Muscle of leg (tissue), 11 donors: Measurements from ENCODE around the gene IL36G. TPM values are rescaled to one million over a fixed set of nuclear protein-coding genes. Genes with fewer than 3 reads are reported as not detected.

ENCODE experiments used
- DNase-seq: peaks from one replicate; pipeline ENCODE4 v3.0.0; 2013
- H3K27ac ChIP-seq: one replicate; pipeline ENCODE4 v1.5.1; 2013; ENCODE audit warnings: mild to moderate bottlenecking, low read length, control low read depth
- H3K27me3 ChIP-seq: one replicate; pipeline ENCODE4 v1.6.1; 2013; ENCODE audit warnings: low read length; ENCODE audit not compliant: control insufficient read depth, insufficient read depth
- H3K36me3 ChIP-seq: one replicate; pipeline ENCODE4 v1.6.1; 2013; ENCODE audit warnings: low read length; ENCODE audit not compliant: control insufficient read depth, insufficient read depth
- H3K4me1 ChIP-seq: one replicate; pipeline ENCODE4 v1.6.1; 2013; ENCODE audit warnings: low read length; ENCODE audit not compliant: control insufficient read depth, insufficient read depth
- H3K4me3 ChIP-seq: one replicate; pipeline ENCODE4 v1.5.1; 2013; ENCODE audit warnings: low read length, control low read depth
- H3K9me3 ChIP-seq: replicated peaks from 2 replicates; pipeline ENCODE4 v1.6.1; 2013; ENCODE audit warnings: low read depth, low read length; ENCODE audit not compliant: control insufficient read depth
- WGBS: methylation state at CpG from one replicate; pipeline ENCODE4 v1.1.5; 2013; ENCODE audit warnings: missing lambda C conversion rate; ENCODE audit not compliant: insufficient coverage; 5-methylcytosine and 5-hydroxymethylcytosine counted together
- polyA plus RNA-seq, 8 donors: library from polyadenylated mRNA; unstranded; fragments of 120-200 nt; gene quantifications; one replicate each; pipeline versions ENCODE4 v1.2.1 to v1.2.3, GENCODE V29; 2013; ENCODE audit warnings: inconsistent platforms in 1 of 8, low replicate concordance in 1 of 8; ENCODE audit not compliant: insufficient read length in 8 of 8, insufficient read depth in 1 of 8
- total RNA-seq: library from RNA; stranded (reverse); fragments of 120-200 nt; gene quantifications from one replicate; pipeline ENCODE4 v1.2.4, GENCODE V29; 2013

The IL36G gene
- total and polyA plus RNA-seq, 9 donors: 0.14 to 0.42 (median 0.28) TPM; not detected in 2

- peaks cover 17% of the 10 kb centered on the region for H3K9me3 ChIP-seq
- no peak overlapping the region for H3K27ac ChIP-seq
- 81% methylated on average over 2 of the region's 2 CpGs for WGBS
- H3K4me1 ChIP-seq: no peaks in the 10 kb centered on the region
- peaks cover 2% of the 10 kb centered on the region for H3K27me3 ChIP-seq
- H3K36me3 ChIP-seq: no peaks in the 10 kb centered on the region
- no peak for DNase-seq
- H3K4me3 ChIP-seq: no peak overlapping the region
Observed at GRCh38 chr2:112946086-112946485, 31.7 kb upstream of the IL36G start.

- Histone ChIP-seq H3K4me1 (no peaks in the 10 kb centered on the region), H3K4me3 (no peak overlapping the region), H3K9me3 (peaks cover 17% of the 10 kb centered on the region), H3K27me3 (peaks cover 2% of the 10 kb centered on the region), H3K27ac (no peak overlapping the region), H3K36me3 (no peaks in the 10 kb centered on the region)
- WGBS: 38% methylated on average over 1 of the region's 2 CpGs
- DNase-seq: no peak
Observed at GRCh38 chr2:112947374-112947773, 30.4 kb upstream of the IL36G start.

GRCh38 chr2:112949456-112949855 is 28.4 kb upstream of the IL36G start:
- no peaks in the 10 kb centered on the region for H3K36me3 ChIP-seq
- WGBS: 78% methylated on average over 6 of the region's 8 CpGs
- peaks cover 2% of the 10 kb centered on the region for H3K27me3 ChIP-seq
- DNase-seq: no peak
- no peak overlapping the region for H3K27ac ChIP-seq
- H3K4me3 ChIP-seq: no peak overlapping the region
- H3K4me1 ChIP-seq: no peaks in the 10 kb centered on the region
- H3K9me3 ChIP-seq: peaks cover 17% of the 10 kb centered on the region

GRCh38 chr2:112954364-112954763 is 23.4 kb upstream of the IL36G start:
- Histone ChIP-seq H3K4me3 (no peak overlapping the region), H3K9me3 (no peaks in the 10 kb centered on the region), H3K36me3 (no peaks in the 10 kb centered on the region), H3K27me3 (peaks cover 4% of the 10 kb centered on the region), H3K27ac (no peak overlapping the region), H3K4me1 (no peaks in the 10 kb centered on the region)
- WGBS: 93% methylated on average over 5 of the region's 7 CpGs
- DNase-seq: no peak

- no peak overlapping the region for H3K4me3 ChIP-seq
- 100% methylated on average over 3 of the region's 3 CpGs for WGBS
- no peak overlapping the region for H3K27ac ChIP-seq
- H3K27me3 ChIP-seq: peaks cover 2% of the 10 kb centered on the region
- no peak for DNase-seq
- H3K4me1 ChIP-seq: no peaks in the 10 kb centered on the region
- no peaks in the 10 kb centered on the region for H3K9me3 ChIP-seq
- H3K36me3 ChIP-seq: no peaks in the 10 kb centered on the region
Observed at GRCh38 chr2:112957511-112957910, 20.3 kb upstream of the IL36G start.

GRCh38 chr2:112958428-112959108 is 19.2 kb upstream of the IL36G start:
- no peaks in the 10 kb centered on the region for H3K4me1 ChIP-seq
- H3K36me3 ChIP-seq: no peaks in the 10 kb centered on the region
- no peak overlapping the region for H3K4me3 ChIP-seq
- DNase-seq: peak; percentile 54
- no peaks in the 10 kb centered on the region for H3K9me3 ChIP-seq
- no peak overlapping the region for H3K27ac ChIP-seq
- H3K27me3 ChIP-seq: peaks cover 2% of the 10 kb centered on the region
- 62% methylated on average over 5 of the region's 9 CpGs for WGBS

- Histone ChIP-seq H3K27me3 (peaks cover 2% of the 10 kb centered on the region), H3K27ac (no peak overlapping the region), H3K9me3 (no peaks in the 10 kb centered on the region), H3K36me3 (no peaks in the 10 kb centered on the region), H3K4me1 (no peaks in the 10 kb centered on the region), H3K4me3 (no peak overlapping the region)
- 46% methylated on average over 10 of the region's 14 CpGs for WGBS
- DNase-seq: no peak
Observed at GRCh38 chr2:112959109-112959812, 18.5 kb upstream of the IL36G start.

GRCh38 chr2:112960230-112960825 is 17.5 kb upstream of the IL36G start:
- H3K36me3 ChIP-seq: no peaks in the 10 kb centered on the region
- H3K27ac ChIP-seq: no peak overlapping the region
- H3K4me1 ChIP-seq: no peaks in the 10 kb centered on the region
- peaks cover 2% of the 10 kb centered on the region for H3K27me3 ChIP-seq
- H3K4me3 ChIP-seq: no peak overlapping the region
- 89% methylated on average over 1 of the region's 2 CpGs for WGBS
- H3K9me3 ChIP-seq: no peaks in the 10 kb centered on the region
- DNase-seq: no peak

GRCh38 chr2:112962308-112963175 is 15.3 kb upstream of the IL36G start:
- H3K36me3 ChIP-seq: no peaks in the 10 kb centered on the region
- no peaks in the 10 kb centered on the region for H3K27me3 ChIP-seq
- no peak overlapping the region for H3K4me3 ChIP-seq
- no CpG with 5 or more reads among the region's 3 CpGs for WGBS
- no peaks in the 10 kb centered on the region for H3K4me1 ChIP-seq
- DNase-seq: no peak
- H3K9me3 ChIP-seq: no peaks in the 10 kb centered on the region
- no peak overlapping the region for H3K27ac ChIP-seq

GRCh38 chr2:112967023-112967422 is 10.8 kb upstream of the IL36G start:
- no peaks in the 10 kb centered on the region for H3K9me3 ChIP-seq
- WGBS: no CpG with 5 or more reads among the region's 2 CpGs
- H3K36me3 ChIP-seq: no peaks in the 10 kb centered on the region
- H3K27me3 ChIP-seq: no peaks in the 10 kb centered on the region
- no peaks in the 10 kb centered on the region for H3K4me1 ChIP-seq
- H3K4me3 ChIP-seq: no peak overlapping the region
- H3K27ac ChIP-seq: no peak overlapping the region
- DNase-seq: no peak
